NT2/D1 (cell line): ENCODE results near the gene DLX1.
A peak's percentile ranks its signal among the peaks of the same experiment; 100 is the strongest.
"Not testable (repeated sequence)": the region's sequence is repeated elsewhere in the genome, so short reads cannot be mapped to it uniquely, and the experiment has no call there.

Experiments
- DNase-seq: peaks from one replicate; pipeline ENCODE4 v3.0.0-alpha.2; 2011; ENCODE audit warnings: low read depth, low spot score
- H3K27me3 ChIP-seq: 2 replicates; pipeline ENCODE4 v1.6.0; 2011; ENCODE audit warnings: mild to moderate bottlenecking; ENCODE audit not compliant: insufficient read length, insufficient read depth
- H3K36me3 ChIP-seq: 2 replicates; pipeline ENCODE4 v1.6.1; 2011; ENCODE audit warnings: mild to moderate bottlenecking, low read length, mixed read lengths; ENCODE audit not compliant: insufficient read depth, insufficient read length
- H3K4me1 ChIP-seq: 2 replicates; pipeline ENCODE4 v1.5.1; 2011; ENCODE audit not compliant: insufficient read depth, insufficient read length
- H3K4me3 ChIP-seq: 2 replicates; pipeline ENCODE4 v1.5.1; 2011; ENCODE audit warnings: low read depth; ENCODE audit not compliant: insufficient read length
- H3K9ac ChIP-seq: 2 replicates; pipeline ENCODE4 v1.6.0; 2011; ENCODE audit warnings: low read depth; ENCODE audit not compliant: insufficient read length
- H3K9me3 ChIP-seq: 2 replicates; pipeline ENCODE4 v1.5.1; 2011; ENCODE audit warnings: mild to moderate bottlenecking, low read length; ENCODE audit not compliant: insufficient read depth
- SUZ12 ChIP-seq: IDR thresholded peaks from 2 replicates; pipeline ENCODE4 v1.6.1; 2011; ENCODE audit not compliant: insufficient read length, insufficient read depth; ENCODE audit errors: extremely low read depth
- YY1 ChIP-seq: IDR thresholded peaks from 2 replicates; pipeline ENCODE4 v1.6.1; 2011; ENCODE audit not compliant: insufficient read length, insufficient read depth
- ZNF274 ChIP-seq: IDR thresholded peaks from 2 replicates; pipeline ENCODE4 v1.6.1; 2011; ENCODE audit warnings: mild to moderate bottlenecking, low read depth, low read length

The DLX1 gene

DNA sequence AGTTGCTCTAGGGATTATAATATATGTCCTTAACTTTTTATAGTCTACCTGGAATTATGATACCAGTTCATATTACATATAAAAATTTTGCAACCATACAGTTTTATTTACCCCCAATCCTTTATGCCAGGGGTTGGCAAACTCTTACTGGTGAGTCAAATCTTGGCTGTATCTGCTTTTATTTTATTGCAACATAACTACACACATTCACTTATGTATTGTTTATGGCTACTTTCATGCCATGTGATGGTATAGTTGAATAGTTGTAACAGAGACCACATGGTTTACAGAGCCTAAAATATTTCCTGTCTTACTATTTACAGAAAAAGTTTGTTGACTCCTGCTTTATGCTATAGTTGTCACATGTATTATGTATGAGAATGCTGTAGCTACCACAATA lies 43.2 kb downstream of the DLX1 start:
- TF ChIP-seq YY1 (no peak), SUZ12 (no peak), ZNF274 (no peak)

DNA sequence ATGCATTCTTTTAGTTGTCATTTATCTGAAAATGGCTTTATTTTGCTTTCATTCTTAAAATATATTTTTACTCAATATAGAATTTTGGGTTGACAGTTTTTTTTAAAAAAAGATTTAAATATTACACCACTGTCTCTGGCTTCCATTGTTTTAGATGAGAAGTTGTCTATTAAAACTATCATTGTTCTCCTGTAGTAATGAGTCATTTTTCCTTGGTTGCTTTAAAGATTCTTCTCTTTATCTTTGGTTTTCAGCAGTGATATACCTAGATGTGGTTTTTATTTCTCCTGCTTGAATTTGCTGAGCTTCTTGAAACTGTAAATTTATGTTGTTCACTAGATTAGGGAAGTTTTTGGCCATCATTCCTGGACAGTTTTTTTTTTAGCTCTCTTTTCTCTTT lies 44.1 kb downstream of the DLX1 start:
- Histone ChIP-seq H3K4me1 (no peaks in the 10 kb centered on the region), H3K27me3 (no peaks in the 10 kb centered on the region), H3K36me3 (no peaks in the 10 kb centered on the region), H3K9ac (no peak overlapping the region), H3K4me3 (no peak overlapping the region), H3K9me3 (peaks cover 10% of the 10 kb centered on the region; the same call in 1 of the 2 replicates)
- no peak for TF ChIP-seq SUZ12
- no peak for DNase-seq

More for the DNA sequence above, 43.2 kb downstream of the DLX1 start:
- Histone ChIP-seq H3K27me3 (no peaks in the 10 kb centered on the region), H3K36me3 (no peaks in the 10 kb centered on the region), H3K9me3 (peaks cover 10% of the 10 kb centered on the region; the same call in 1 of the 2 replicates), H3K4me3 (no peak overlapping the region), H3K9ac (no peak overlapping the region), H3K4me1 (no peaks in the 10 kb centered on the region)
- DNase-seq: no peak

DNA sequence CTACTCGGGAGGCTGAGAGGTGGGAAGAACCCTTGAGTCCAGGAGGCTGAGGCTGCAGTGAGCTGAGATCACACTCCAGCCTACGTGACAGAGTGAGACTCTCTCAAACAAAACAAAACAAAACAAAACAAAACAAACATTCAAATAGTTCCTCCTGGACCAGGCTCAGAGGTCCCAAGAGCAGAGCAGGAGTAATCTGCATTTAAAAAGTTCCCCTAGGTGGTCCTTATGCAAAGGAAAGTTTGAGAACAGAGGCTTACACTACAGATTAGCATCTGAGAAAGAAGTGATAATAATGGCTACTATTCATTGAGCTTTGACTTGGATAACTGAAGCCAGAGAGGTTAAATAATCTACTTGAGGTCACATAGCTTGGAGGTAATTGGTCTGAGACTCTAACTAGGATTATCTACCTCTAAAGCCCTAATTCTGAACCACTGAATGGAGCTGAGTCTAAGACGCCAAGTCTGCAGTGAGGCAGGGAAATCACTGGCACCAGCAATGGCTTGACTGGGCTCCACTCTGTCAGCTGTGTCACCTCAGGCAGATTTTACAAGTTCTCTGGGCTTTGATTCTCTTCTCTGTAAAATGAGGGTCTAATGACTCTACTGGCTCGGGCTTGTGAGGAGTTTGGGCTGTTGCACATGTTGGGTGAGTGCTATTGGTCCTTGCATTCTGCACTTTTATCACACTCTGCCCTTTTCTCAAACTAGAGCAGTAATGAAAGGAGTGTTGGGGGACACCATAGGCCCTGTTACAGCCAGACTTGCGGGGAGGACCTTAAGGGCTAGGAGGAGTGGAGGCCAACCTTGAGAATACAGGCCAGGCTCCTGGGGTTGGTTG lies 46.6 kb downstream of the DLX1 start:
- DNase-seq: peak; percentile 85
- Histone ChIP-seq H3K9me3 (peaks cover 10% of the 10 kb centered on the region; the same call in 1 of the 2 replicates), H3K4me3 (no peak overlapping the region), H3K4me1 (no peaks in the 10 kb centered on the region), H3K27me3 (no peaks in the 10 kb centered on the region), H3K36me3 (no peaks in the 10 kb centered on the region), H3K9ac (no peak overlapping the region)
- TF ChIP-seq ZNF274 (no peak), YY1 (no peak), SUZ12 (no peak)

DNA sequence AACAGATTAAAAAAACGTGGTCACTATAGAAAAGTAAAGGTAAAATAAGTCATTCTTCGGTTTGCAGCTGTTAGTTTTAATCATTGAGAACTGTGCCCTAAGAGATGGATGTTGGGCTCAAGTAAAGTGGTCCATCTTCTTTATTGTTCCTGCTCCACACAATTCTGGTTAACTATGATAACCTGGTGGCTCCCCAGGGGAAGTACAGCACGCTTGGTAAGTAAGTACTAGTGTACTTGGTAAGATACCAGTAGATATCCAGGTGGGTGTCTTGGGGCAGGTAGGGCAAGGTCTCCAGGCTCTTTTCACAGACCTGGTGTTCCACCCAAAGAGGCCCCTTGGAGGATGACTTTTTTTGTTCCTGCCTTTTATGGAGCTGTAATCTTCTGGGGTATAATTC lies 49.0 kb downstream of the DLX1 start:
- no peaks in the 10 kb centered on the region for H3K27me3 ChIP-seq
- TF ChIP-seq YY1 (no peak), SUZ12 (no peak), ZNF274 (no peak)
- no peaks in the 10 kb centered on the region for H3K4me1 ChIP-seq
- no peak overlapping the region for H3K4me3 ChIP-seq
- DNase-seq: no peak
- H3K9me3 ChIP-seq: peaks cover 10% of the 10 kb centered on the region; the same call in 1 of the 2 replicates
- no peak overlapping the region for H3K9ac ChIP-seq
- H3K36me3 ChIP-seq: no peaks in the 10 kb centered on the region

DNA sequence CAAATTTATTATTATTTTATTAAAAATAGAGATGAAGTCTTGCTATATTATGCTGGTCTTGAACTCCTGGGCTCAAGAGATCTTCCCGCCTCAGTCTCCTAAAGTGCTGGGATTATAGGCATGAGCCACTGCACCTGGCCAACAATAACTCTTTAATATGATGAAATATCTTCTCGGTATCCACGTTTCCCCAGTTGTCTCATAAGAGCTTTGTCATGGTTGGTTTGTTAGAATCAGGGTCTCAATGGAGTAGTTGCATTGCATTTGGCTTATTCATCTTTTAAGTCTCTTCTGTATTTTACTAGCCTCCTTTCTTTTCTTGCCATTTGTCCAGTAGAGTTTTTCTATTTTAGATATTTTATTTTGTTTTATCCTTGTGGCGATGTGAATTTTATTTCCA lies 50.1 kb downstream of the DLX1 start:
- H3K36me3 ChIP-seq: no peaks in the 10 kb centered on the region
- no peaks in the 10 kb centered on the region for H3K27me3 ChIP-seq
- peaks cover 10% of the 10 kb centered on the region; the same call in 1 of the 2 replicates for H3K9me3 ChIP-seq
- H3K4me3 ChIP-seq: no peak overlapping the region
- no peak for TF ChIP-seq ZNF274
- no peak for TF ChIP-seq SUZ12
- TF ChIP-seq YY1: no peak
- H3K9ac ChIP-seq: no peak overlapping the region
- no peak for DNase-seq
- H3K4me1 ChIP-seq: no peaks in the 10 kb centered on the region

DNA sequence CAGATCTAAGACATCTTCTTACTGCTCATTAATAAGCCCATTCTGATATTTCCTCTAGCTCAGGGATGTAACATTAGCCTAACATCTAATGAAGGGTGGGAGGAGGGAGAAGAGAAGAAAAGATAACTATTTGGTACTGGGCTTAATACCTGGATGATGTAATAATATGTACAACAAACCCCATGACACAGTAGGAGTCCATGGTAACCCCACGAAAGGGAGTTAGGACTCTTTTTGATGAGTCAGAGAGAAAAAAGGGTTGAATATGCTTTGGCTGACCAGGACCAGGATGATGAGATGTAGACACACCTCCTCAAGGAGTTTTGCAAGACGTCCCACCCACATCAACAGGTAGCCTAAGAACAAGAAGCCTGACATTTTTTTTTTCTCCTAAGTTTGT lies 51.8 kb downstream of the DLX1 start:
- Histone ChIP-seq H3K9ac (no peak overlapping the region), H3K36me3 (no peaks in the 10 kb centered on the region), H3K27me3 (no peaks in the 10 kb centered on the region), H3K4me1 (no peaks in the 10 kb centered on the region), H3K4me3 (no peak overlapping the region), H3K9me3 (no peaks in the 10 kb centered on the region)
- no peak for DNase-seq
- TF ChIP-seq ZNF274: no peak
- no peak for TF ChIP-seq YY1
- TF ChIP-seq SUZ12: no peak

DNA sequence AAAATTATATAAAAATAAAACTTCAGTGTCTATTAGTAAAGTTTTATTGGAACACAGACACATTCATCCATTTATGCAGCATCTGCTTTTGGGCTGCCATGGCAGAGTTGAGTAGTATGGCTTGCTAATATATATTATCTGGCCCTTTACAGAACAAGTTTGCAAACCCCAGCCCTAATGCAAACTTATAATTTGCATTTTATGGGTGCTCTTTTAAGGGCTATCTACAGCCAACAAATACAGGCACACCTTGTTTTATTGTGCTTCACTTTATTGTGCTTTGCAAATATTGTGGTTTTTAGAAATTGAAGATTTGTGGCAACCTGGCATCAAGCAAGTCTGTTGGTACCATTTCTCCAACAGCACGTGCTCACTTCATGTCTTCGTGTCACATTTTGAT lies 52.6 kb downstream of the DLX1 start:
- Histone ChIP-seq H3K27me3 (no peaks in the 10 kb centered on the region), H3K9ac (no peak overlapping the region), H3K4me1 (no peaks in the 10 kb centered on the region), H3K36me3 (no peaks in the 10 kb centered on the region), H3K9me3 (no peaks in the 10 kb centered on the region), H3K4me3 (no peak overlapping the region)
- no peak for TF ChIP-seq SUZ12
- no peak for TF ChIP-seq YY1
- no peak for TF ChIP-seq ZNF274
- no peak for DNase-seq

DNA sequence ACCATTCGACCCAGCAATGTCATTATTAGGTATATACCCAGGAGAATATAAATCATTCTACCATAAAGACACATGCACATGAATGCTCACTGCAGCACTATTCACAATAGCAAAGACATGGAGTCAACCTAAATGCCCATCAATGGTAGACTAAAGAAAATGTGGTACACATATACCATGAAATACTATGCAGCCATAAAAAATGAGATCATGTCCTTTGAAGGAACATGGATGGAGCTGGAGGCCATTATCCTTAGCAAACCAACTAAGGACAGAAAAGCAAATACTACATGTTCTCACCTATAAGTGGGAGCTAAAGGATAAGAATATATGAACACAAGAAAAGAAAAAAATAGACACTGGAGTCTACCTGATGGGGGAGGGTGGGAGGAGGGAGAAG lies 53.4 kb downstream of the DLX1 start:
- not testable (repeated sequence) for H3K36me3 ChIP-seq, H3K4me1 ChIP-seq, H3K27me3 ChIP-seq, DNase-seq, H3K9ac ChIP-seq, H3K4me3 ChIP-seq, H3K9me3 ChIP-seq
